Glutamatergic neuron (in vitro differentiated cells): Measurements from ENCODE around the gene BRD4. TPM values are rescaled to one million over a fixed set of nuclear protein-coding genes. Genes with fewer than 3 reads are reported as not detected.

Experiments used
- DNase-seq: peaks from one replicate; pipeline ENCODE4 v3.0.0; 2022
- H3K27ac Mint-ChIP-seq: one replicate; pipeline ENCODE4 v1.8.0; 2020; ENCODE audit warnings: mild to moderate bottlenecking, mixed read lengths, inconsistent platforms; ENCODE audit not compliant: unreplicated experiment
- H3K27me3 Mint-ChIP-seq: one replicate; pipeline ENCODE4 v1.8.0; 2020; ENCODE audit warnings: mild to moderate bottlenecking, moderate library complexity, mixed read lengths, inconsistent platforms; ENCODE audit not compliant: unreplicated experiment
- H3K36me3 Mint-ChIP-seq: one replicate; pipeline ENCODE4 v1.8.0; 2020; ENCODE audit warnings: mild to moderate bottlenecking, mixed read lengths, inconsistent platforms; ENCODE audit not compliant: unreplicated experiment
- H3K4me1 Mint-ChIP-seq: one replicate; pipeline ENCODE4 v1.8.0; 2020; ENCODE audit warnings: mild to moderate bottlenecking, low read depth, mixed read lengths, inconsistent platforms; ENCODE audit not compliant: unreplicated experiment
- H3K4me3 Mint-ChIP-seq: one replicate; pipeline ENCODE4 v1.8.0; 2020; ENCODE audit warnings: mild to moderate bottlenecking, mixed read lengths, inconsistent platforms; ENCODE audit not compliant: unreplicated experiment
- H3K9me3 Mint-ChIP-seq: one replicate; pipeline ENCODE4 v1.8.0; 2020; ENCODE audit warnings: mild to moderate bottlenecking, moderate library complexity, mixed read lengths, inconsistent platforms; ENCODE audit not compliant: unreplicated experiment
- CTCF ChIP-seq: fragments of 200-600 bp; sonication (generic); IDR thresholded peaks from one replicate; pipeline ENCODE4 v1.5.0; 2021; ENCODE audit not compliant: partially characterized antibody, unreplicated experiment
- total RNA-seq: library from RNA; stranded (reverse); fragmentation: NEBNext Ultra II Directional; extraction: Animal tissue kit (Norgen Biotek cat#: 25700); gene quantifications from one replicate; pipeline ENCODE4 v1.2.1, GENCODE V29; 2021; ENCODE audit not compliant: unreplicated experiment

BRD4 gene
- total RNA-seq, 1 donor from 2014 or later, result 162 TPM

DNA sequence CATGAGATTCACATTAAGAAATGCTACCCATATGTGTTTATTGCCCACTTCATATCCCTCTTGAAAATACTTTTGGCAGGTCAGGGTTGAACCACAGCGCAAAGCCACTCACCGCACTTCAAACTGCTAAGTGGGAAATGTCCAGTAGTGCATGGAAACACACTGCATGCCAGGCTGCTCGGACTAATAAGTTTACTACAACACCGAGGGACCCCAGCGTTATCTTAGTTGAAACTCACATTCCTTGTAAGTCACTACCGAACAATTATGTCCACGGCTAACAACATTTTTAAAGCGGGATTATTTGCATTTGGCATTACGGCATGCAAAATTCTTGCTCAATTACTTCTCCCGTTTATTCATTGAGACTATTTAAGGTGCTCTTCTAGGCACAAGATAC lies 4.0 kb downstream of the BRD4 start:
- TF ChIP-seq CTCF, result no peak
- peak overlapping the region; percentile 2 for H3K4me3 Mint-ChIP-seq
- no peak for DNase-seq
- H3K9me3 Mint-ChIP-seq, result peaks cover 9% of the 10 kb centered on the region
- H3K27me3 Mint-ChIP-seq, result peaks cover 10% of the 10 kb centered on the region
- H3K36me3 Mint-ChIP-seq, result no peaks in the 10 kb centered on the region
- peaks cover 35% of the 10 kb centered on the region for H3K4me1 Mint-ChIP-seq
- H3K27ac Mint-ChIP-seq, result no peak overlapping the region

DNA sequence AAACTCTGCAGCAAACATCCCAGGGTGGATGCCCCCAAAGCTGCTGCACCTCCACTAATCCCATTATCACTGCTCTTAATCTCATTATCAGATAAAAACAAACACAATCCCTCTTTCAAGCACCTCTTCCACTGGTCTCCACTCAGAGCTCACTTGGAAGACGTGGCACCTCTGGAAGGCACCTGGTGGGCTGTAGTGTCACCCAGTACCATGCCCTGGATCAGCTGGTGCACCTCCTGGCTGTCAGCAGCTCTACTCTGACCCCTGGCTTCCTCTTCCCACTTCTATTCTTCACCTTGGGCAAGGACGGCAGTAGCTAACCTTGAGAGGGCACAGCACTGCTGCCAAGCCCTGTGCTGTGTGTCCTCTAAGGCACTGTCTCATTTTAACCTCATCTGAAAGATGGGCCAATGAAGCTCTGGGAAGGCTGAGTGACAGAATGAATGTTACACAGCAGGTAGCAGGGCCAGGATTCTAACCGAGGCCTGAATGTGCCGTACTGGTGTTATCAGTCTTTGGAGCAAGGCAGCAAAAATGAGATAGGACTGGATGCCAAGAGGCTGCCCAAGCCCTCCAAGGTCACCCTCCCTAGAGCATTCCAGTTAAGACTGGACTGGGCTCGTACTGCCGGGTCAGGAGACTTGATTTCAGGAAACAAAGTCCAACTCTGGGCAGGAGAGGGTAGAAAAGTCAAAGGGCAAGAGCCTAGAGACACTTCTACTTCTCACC lies 7.4 kb downstream of the BRD4 start:
- Mint-ChIP-seq H3K9me3 (no peaks in the 10 kb centered on the region), H3K27me3 (peaks cover 2% of the 10 kb centered on the region), H3K36me3 (no peaks in the 10 kb centered on the region), H3K4me3 (no peak overlapping the region), H3K4me1 (peaks cover 44% of the 10 kb centered on the region), H3K27ac (no peak overlapping the region)
- no peak for DNase-seq
- no peak for TF ChIP-seq CTCF

DNA sequence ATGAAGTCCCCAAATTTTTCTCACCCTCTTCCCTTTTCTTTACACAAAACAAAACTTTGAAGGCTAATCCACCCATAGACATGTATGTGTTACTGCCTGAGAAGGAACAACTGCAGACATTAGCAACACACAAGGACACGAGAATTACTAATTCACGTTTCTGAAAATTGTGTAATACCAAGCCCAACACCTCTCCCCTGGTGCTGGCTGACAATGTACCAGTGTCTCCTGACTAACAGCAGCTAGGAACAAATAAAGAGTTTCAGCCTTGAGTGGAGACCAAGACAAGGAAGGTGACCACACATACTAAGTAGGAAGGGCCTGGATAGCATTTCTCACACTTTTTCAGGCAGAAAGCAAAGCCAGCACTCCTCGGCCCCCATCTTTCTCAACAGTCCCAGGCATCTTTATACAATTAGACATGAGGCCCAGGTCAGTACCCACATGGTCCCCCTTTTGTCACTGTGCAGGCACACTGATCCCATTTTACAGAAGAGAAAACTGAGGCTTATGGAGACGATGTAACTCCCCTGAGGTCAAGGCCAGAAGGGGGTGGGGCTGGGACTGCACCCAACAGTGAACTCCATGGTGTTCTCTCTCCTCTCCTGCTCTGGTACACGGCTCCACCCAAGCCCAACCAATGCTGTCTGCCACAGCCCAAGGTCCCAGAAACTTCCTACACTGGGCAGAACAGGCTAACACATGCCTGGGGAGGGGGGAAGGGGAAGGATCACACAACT lies 8.7 kb downstream of the BRD4 start:
- H3K27ac Mint-ChIP-seq, result peak overlapping the region; percentile 1
- H3K36me3 Mint-ChIP-seq, result no peaks in the 10 kb centered on the region
- H3K27me3 Mint-ChIP-seq, result peaks cover 2% of the 10 kb centered on the region
- no peaks in the 10 kb centered on the region for H3K9me3 Mint-ChIP-seq
- DNase-seq, result no peak
- no peak overlapping the region for H3K4me3 Mint-ChIP-seq
- peaks cover 40% of the 10 kb centered on the region for H3K4me1 Mint-ChIP-seq
- no peak for TF ChIP-seq CTCF

- Mint-ChIP-seq H3K27me3 (peaks cover 5% of the 10 kb centered on the region), H3K4me1 (peaks cover 49% of the 10 kb centered on the region), H3K9me3 (peaks cover 3% of the 10 kb centered on the region), H3K4me3 (peak overlapping the region; percentile 2), H3K36me3 (no peaks in the 10 kb centered on the region), H3K27ac (peak overlapping the region; percentile 36)
- no peak for DNase-seq
- no peak for TF ChIP-seq CTCF
Measured at GRCh38 chr19:15321739-15322138, 10.6 kb downstream of the BRD4 start.

DNA sequence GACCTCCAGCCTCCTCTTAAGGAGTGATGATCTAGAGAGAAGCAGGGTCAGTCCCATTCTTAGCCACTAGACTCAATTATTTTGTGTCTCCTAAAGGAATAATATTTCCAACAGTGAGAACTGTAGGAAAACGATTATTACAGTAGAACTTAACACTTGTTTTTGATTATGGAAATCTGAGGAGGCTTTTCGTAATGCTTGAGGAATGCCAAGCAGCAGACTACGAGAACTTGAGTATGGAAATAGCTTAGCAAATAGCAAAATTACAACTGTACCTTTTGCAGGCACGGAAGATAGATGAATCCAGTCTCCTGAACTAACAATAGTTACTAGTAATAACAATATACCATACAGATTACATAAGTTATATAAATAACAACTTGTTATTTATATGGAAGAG lies 12.2 kb downstream of the BRD4 start:
- no peak for TF ChIP-seq CTCF
- no peak for DNase-seq
- peaks cover 3% of the 10 kb centered on the region for H3K9me3 Mint-ChIP-seq
- peaks cover 45% of the 10 kb centered on the region for H3K4me1 Mint-ChIP-seq
- no peak overlapping the region for H3K27ac Mint-ChIP-seq
- no peak overlapping the region for H3K4me3 Mint-ChIP-seq
- peaks cover 5% of the 10 kb centered on the region for H3K27me3 Mint-ChIP-seq
- no peaks in the 10 kb centered on the region for H3K36me3 Mint-ChIP-seq
